ENCODE results near the gene ACER2.

DNA sequence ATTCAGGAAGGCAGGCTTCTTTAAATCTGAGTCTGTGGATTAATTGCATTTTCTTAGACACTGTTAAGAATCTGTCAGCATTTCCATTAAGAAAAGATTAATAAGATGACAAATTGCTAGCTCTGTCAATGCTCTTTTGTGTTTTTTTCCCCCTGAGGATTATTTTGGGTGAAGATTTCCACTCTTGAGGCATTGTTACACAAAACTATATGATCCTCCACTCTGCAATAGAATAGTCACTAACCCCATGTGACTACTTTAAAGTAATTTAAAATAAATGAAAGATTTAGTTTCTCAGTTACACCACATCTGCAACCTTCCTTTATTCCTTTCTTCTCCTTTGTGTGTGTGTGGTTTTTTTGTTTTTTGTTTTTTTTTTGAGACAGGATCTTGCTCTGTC, 82.0 kb downstream of the ACER2 start:
- no peak for TF ChIP-seq POLR2A (IDR thresholded peaks at IDR 0.05)
- TF ChIP-seq, protein P1, sequence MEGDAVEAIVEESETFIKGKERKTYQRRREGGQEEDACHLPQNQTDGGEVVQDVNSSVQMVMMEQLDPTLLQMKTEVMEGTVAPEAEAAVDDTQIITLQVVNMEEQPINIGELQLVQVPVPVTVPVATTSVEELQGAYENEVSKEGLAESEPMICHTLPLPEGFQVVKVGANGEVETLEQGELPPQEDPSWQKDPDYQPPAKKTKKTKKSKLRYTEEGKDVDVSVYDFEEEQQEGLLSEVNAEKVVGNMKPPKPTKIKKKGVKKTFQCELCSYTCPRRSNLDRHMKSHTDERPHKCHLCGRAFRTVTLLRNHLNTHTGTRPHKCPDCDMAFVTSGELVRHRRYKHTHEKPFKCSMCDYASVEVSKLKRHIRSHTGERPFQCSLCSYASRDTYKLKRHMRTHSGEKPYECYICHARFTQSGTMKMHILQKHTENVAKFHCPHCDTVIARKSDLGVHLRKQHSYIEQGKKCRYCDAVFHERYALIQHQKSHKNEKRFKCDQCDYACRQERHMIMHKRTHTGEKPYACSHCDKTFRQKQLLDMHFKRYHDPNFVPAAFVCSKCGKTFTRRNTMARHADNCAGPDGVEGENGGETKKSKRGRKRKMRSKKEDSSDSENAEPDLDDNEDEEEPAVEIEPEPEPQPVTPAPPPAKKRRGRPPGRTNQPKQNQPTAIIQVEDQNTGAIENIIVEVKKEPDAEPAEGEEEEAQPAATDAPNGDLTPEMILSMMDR (IDR thresholded peaks at IDR 0.05 in 4 of 5, conservative IDR thresholded peaks at IDR 0.05 in 1 of 5): no peak

Data from gastrocnemius medialis (tissue), 4 donors.